HG03460 (cell line): ENCODE results near the gene ROR2.
"Not testable (repeated sequence)": the region's sequence is repeated elsewhere in the genome, so short reads cannot be mapped to it uniquely, and the experiment has no call there.

Source experiments
- ATAC-seq: cut with Tn5 transposase; IDR thresholded peaks from one replicate; pipeline ENCODE4 v1.9.1; 2021; ENCODE audit not compliant: unreplicated experiment

Gene ROR2

GRCh38 chr9:91924090-91924489 lies 25.9 kb downstream of the ROR2 start:
- ATAC-seq = no peak

GRCh38 chr9:91923145-91923544 lies 26.9 kb downstream of the ROR2 start:
- no peak for ATAC-seq

DNA sequence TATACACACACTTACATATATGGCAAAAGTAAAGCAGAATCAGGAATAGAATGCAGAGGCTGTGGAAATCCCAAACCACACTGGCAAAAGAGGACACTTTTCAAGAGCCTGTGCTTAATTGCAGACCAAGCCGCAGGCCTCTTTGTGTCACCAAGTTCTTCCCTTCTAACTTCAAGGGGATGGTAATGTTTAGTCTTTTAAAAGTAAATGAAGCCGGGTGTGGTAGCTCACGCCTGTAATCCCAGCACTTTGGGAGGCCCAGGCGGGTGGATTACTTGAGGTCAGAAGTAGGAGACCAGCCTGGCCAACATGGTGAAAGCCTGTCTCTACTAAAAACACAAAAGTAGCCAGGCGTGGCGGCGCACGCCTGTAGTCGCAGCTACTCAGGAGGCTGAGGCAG lies 28.7 kb downstream of the ROR2 start:
- no peak for ATAC-seq

DNA sequence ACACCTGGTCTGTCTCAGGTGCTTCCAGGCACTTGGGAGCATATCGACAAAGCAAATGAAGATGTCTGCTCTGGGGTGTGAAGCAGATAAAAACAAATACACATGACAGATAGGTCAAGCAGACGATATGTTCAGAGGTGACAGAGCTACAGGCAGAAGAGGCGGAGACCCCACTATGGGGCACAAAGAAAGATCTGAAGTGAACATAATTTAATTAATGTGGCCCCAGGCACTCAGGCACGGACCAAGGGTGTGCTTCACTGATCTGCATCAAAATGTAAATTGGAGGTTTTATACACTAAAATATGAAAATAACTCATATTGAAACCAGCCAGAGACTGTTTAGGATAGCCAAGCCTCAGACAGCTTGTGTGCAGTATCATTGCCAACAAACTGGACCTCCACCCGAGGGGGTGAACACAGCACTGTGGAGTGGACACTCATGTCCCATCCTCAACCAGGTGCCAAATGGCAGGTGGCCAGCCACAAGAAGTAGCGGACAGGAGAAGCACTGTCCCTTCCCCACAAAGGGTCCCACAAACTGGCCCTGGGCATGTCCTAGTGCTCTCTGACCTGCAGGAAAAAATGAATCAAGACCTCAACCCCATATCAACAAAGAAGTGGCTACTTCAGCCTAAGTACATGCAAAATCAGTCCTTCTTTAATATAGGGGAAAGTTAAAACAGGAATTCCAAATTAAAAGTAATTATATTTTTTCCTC lies 29.2 kb downstream of the ROR2 start:
- ATAC-seq = no peak

GRCh38 chr9:91919621-91920020 lies 30.4 kb downstream of the ROR2 start:
- ATAC-seq = no peak

GRCh38 chr9:91917436-91917835 lies 32.6 kb downstream of the ROR2 start:
- ATAC-seq = no peak

DNA sequence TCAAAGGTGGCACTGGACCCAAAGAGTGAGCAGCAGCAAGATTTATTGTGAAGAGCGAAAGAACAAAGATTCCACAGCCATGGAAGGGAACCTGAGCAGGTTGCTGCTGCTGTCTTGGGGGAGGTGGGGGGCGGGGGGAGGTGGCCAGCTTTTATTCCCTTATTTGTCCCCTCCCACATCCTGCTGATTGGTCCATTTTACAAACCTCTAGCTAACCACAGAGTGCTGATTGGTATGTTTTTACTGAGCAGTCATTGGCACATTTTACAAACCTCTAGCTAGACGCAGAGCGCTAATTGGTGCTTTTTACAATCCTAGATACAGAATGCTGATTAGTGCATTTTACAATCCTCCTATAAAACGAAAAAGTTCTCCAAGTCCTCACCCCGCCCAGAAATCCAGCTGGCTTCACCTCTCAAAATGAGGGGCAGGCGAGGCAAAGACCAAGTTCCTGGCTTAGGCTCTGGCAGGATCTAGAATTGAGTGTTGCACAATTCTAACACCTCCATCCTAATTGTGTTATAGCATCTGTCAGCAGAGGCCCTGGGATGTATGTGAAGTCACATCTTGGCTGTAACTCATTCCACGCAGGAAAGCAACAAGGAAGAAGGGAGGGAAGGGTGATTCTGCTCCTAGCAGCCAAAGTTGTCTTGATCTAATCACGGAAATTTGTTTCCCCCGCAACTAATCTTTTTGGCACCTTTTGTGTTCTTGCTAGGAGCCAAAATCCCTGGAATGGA lies 34.3 kb downstream of the ROR2 start:
- no peak for ATAC-seq

DNA sequence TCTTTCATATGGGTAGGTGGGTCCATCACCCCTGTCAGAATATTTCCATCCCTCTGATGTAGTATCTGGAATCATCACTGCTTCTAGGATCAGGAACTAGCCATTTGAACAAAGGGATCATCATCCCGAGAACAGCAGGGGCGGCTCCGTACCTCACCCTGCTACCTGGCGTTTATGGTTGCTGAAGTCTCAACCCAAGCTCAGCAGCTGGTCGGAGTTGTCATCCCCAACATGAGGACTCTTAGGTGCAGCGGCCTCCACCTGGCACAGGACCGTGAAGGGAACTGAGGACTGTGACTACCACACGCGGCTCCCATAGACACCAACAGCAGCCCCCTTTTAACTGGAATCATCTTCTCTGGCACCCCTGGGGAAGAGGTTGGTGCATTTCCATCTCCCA lies 35.1 kb downstream of the ROR2 start:
- no peak for ATAC-seq

DNA sequence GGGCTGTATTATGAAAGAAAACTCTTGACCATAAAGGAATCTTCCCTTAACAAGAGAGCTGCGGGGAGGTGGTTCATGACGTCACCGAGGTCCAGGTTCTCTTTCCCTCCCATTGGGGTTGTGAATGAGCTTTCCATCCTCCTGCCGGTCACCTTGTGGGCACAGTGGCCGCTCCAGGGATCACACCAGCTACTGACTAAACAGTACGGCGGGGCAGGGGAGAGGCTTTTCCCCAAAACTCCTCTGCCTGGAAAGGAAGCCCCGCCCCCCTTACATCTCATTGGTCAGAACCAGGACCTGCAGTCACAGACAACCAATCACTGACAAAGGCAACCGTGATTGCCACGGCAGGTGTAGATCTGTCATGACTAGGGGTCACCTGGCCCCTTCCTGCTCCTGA lies 35.6 kb downstream of the ROR2 start:
- no peak for ATAC-seq

DNA sequence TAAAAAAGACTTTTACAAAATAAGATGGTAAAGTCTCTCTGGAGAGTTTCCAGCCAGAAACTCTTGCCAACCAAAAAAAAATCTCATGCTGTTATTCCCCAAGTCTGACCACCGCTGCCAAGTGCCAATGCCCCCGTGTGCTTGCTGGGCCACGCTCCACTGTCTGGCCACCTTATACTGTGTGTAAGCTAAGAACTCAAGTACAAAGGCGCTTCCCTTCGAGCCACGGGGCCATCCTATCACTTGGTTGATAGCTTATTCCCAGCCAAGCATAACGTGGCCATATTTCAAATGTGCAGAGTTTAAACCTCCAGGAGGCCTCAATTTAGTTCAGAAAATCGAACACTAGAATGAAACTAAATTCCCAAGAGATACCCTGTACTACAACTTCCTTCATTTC lies 36.0 kb downstream of the ROR2 start:
- no peak for ATAC-seq

- ATAC-seq = no peak
These were observed 36.9 kb downstream of the ROR2 start for GRCh38 chr9:91913096-91913495.

- no peak for ATAC-seq
These were observed 38.4 kb downstream of the ROR2 start for GRCh38 chr9:91911657-91912056.

GRCh38 chr9:91909256-91909655 lies 40.8 kb downstream of the ROR2 start:
- not testable (repeated sequence) for ATAC-seq

DNA sequence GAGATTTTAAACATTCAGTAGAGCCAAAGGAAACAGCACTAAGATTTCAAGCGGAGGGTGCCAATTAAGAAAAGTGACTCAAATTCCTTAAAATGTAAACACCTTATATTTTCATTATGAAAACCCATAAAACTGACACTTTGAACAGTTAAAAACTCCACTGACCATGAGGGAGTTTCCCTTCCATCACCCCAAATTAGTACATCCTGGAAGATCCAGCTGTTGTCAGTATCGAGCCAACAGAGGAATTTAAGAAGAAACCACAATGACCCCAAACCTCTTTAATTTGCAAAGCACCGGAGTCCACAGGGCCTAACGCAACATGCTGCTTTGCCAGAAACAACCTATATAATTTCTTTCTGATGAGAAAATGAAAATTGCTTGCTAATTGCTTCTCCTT lies 41.3 kb downstream of the ROR2 start:
- no peak for ATAC-seq

DNA sequence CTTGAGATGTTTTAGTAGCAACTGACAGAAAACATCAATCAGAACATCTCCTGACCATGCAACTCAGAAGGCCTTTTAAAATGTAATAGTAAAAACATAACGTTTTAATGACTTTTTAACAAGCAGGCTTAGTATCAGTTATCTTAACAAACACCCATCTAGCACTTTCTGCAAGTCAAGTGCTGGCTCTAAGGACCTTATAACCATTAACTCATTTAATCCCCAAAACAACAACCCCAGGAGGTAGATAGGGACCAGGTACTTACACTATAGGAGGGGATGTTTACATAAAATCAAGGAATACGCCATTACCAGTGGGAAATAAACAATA lies 41.8 kb downstream of the ROR2 start:
- no peak for ATAC-seq

- ATAC-seq = no peak
These were observed 42.3 kb downstream of the ROR2 start for GRCh38 chr9:91907484-91908292.

- ATAC-seq = peak; percentile 56
These were observed 44.0 kb downstream of the ROR2 start for GRCh38 chr9:91905991-91906469.

DNA sequence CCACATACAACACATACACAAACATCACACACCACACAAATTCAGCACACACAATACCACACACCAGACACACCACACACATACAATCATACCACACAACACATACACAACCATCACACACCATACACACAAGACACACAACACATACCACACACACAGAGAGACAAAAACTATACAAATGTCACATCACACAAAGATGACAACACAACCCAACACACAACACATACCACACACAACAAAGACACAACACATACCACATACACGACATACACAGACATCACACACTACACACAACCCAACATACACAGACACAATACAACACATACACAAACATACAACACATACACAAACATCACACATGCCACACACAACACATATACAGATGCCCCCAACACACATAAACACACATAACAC lies 44.8 kb downstream of the ROR2 start:
- ATAC-seq = no peak

DNA sequence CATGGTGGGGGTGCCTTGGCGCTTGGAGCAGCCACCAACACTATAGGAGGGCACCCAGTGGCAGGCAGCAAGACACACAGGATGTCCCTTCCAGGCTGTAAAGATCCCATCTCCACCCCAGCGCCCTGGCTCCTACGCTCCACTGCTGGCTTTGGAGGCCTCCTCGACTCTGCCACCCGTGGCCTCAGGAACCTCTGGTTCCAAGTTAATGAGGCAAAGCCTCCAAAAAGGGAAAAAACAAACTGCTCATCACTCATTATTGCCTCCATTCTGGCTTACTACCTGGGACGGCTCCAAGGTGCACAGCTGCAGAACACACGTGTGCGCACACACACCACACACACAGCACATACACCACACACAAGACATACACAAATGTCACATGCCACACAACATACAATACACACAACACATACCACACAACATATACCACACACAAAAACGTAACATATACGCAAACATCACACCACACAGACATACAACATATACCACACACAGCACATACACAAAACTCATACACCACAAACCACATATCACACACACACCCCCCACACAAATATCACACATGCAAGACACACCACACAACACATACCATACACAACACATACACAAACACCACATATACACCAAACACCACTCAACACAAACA lies 45.3 kb downstream of the ROR2 start:
- ATAC-seq = no peak

- ATAC-seq = no peak
These were observed 46.7 kb downstream of the ROR2 start for GRCh38 chr9:91903126-91903911.
